GM19240 (cell line): ENCODE results near the gene SNRPA1.
A peak's percentile ranks its signal among the peaks of the same experiment; 100 is the strongest.
"Not testable (repeated sequence)": the region's sequence is repeated elsewhere in the genome, so short reads cannot be mapped to it uniquely, and the experiment has no call there.

Source experiments
- DNase-seq: peaks from one replicate; pipeline ENCODE4 v3.0.0; 2011; ENCODE audit warnings: low spot score; ENCODE audit not compliant: insufficient read length

Gene SNRPA1

DNA sequence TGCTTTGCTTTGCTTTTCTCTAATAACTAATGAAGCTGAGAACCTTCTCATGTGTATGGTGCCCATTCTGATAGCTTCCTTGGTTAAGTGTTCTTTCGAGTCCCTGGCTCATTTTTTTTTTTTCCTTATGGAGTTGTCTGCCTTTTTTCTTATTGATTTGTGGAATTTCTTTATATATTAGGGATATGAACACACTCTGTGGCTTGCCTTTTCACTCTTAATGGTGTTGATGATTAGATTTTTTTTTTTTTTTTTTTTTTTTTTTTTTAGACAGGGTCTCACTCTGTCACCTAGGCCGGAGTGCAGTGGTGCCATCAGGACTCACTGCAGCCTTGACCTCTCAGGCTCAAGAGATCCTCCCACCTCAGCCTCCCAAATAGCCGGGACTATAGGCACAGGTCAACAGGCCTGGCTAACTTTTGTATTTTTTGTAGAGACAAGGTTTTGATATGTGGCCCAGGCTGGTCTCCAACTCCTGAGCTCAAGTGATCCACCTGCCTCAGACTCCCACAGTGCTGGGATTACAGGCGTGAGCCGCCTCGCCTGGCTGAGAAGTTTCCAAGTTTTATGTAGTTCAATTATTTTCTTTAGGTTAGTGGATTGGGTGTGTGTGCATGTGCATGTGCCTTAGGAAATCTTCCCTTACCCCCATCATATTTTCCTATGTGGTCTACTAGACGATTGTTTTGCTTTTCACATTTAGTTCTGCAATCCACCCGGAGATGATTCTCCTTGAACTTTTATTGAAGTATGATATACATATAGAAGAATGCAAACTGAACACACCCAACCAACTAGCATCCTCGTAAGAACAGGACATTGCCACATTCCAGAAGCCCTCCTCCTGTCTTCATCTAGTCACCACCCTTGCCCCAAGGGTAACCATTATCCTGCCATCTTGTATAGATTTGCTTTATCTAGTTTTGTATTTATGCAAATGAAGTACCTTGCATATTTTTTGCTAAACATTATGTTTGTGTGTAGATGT lies 1.7 kb upstream of the SNRPA1 start:
- DNase-seq, result no peak

DNA sequence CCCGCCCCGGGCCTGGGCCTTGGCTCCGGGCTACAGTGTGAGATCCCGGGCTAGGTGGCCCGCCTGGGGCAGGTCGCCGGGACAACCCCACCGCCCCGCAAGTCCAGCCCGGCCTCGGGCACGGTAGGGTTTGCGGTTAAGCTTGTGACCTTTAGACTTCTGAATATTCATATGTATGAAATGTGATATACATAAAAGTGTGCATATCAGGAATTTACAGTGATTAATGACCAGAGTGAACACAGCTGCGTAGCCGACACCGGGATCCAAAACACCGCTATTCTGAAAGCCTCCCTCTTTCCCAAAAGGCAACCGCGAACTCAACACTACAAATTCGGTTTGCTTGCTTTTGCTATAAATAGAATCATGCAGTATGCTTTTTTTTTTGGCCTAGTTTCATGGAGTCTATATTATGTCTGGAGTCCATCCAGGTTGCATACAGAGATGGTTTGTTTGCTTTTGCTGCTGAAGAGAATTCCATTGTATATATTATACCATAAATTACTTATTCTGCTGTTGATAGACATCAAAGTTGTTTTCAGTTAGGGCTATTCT lies 636 bp upstream of the SNRPA1 start:
- no peak for DNase-seq

DNA sequence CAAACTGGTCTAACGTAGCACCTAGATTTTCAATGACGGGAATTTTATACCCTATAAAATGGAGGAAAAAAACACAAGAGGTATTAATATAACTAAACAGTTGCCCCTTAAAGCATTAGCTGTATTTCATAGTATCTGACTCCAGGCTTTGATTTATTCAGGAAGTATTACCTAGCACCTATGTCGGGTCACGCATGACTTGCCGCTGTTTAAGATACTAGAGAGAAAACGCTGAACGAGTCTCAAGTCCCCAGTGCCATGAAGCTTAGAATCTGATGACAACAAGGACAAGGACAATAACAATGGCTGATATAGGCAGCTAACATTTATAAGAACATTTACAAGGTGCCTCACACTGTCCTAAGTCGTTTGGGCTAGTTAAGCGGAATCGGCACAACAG lies 1.9 kb downstream of the SNRPA1 start:
- DNase-seq, result no peak

- DNase-seq, result no peak
Observed at GRCh38 chr15:101288905-101289513, 6.0 kb downstream of the SNRPA1 start.

- not testable (repeated sequence) for DNase-seq
Observed at GRCh38 chr15:101287342-101287741, 7.7 kb downstream of the SNRPA1 start.

- no peak for DNase-seq
Observed at GRCh38 chr15:101286471-101287114, 8.5 kb downstream of the SNRPA1 start.

- no peak for DNase-seq
Observed at GRCh38 chr15:101283931-101284330, 11.1 kb downstream of the SNRPA1 start.

DNA sequence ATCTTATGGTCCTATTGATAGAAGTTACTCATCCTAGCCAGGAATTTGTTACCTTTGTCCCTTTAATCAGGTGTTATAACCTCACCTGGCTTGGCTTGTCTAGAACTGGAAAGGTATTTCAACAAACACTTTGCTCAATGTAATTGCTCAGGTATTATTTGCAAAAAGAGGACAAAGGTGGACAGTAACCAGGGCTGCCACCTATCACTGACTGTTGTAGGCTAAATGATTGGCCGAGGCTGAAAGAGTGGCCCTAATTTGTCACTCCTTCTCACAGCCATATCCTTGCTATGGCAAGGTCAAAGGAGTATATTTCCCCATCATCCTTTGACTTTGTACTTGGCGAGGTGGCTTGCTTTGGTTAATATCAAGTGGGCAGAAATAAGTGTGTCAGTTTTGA lies 15.0 kb downstream of the SNRPA1 start:
- no peak for DNase-seq

GRCh38 chr15:101277943-101278564 lies 17.0 kb downstream of the SNRPA1 start:
- DNase-seq, result no peak

DNA sequence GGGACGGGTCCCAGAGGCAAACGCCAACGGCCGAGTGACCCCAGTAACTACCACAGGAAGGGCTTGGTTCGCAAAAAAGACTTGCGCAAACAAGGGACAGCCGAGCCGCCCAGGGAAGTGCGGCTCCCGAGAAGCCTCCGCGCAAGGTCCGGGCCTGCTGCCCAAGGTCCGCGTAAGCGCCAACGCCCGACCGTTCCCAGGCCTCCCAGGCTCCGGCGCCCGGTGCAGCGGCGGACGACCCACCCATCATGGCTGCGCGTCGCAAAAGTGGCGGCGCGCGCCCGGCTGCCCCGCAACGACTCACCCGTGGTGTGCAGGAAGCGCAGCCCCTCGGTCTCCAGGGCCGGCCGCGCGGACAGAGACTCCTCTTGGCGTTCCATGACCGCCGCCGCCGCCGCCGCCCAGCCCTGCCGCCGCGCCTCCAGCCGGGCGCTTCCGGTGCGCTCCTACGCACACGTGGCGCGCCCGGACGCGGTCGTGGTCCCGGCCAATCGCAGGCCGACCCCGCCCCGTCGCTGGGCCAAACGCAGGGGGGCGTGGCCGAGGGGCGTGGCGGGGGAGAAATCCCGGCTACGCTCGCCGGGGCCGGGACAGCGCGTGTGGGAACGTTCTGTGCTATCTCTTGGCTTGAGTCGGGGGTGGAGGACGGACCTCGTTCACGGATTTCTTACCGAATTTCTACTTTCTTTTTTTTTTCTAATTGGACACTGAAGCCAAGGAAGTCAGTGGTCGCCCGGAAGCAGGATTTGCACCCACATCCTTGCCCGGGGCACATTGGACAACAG lies 17.8 kb downstream of the SNRPA1 start, which contains the start of gene SELENOS:
Gene SELENOS (minus strand): TSS at position 448 of the 785 bp plus-strand sequence. CDS start 68 bp downstream, at position 380.
- DNase-seq, result peak; percentile 85

GRCh38 chr15:101276501-101277037 lies 18.5 kb downstream of the SNRPA1 start:
- DNase-seq, result no peak

- DNase-seq, result no peak
Observed at GRCh38 chr15:101275018-101275417, 20.0 kb downstream of the SNRPA1 start.

DNA sequence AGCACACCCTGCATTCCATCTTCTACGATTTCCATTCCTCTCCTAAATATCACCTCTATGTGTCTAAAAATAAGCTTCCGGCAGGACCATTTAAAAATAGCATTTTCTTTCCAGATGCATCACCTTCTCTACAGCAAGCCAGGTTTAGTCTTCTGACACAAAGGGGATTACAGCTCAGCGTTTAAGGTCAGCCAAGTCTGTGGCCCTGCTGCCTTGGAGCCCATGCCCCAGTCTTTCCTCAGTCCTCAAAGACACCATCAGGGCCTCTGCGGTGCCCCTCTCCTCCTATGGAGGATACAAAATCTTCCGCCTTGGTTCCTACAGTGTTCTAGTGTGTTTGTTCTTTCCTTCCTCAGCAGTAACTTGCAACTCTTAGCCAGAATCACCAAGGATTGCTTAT lies 21.5 kb downstream of the SNRPA1 start:
- DNase-seq, result no peak

DNA sequence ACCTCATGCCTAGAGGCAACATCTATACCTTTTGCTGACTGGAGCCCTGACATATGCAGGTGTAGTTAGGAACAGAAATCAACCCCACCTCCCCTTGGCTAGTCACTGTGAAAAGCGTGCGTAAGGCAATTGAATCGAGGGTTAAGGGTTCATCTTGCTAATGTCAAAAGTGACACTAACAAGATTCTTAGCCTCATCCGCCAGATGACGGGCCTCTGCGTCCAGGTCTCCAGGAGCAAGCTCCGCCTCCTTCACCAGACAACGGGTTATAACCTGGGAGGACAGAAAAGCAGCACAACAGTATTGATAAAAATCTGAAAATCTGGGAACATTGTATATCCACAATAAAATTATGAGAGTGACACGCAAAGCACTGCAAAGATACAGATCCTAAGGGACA lies 22.5 kb downstream of the SNRPA1 start:
- no peak for DNase-seq

- no peak for DNase-seq
Observed at GRCh38 chr15:101269479-101270223, 25.4 kb downstream of the SNRPA1 start.

DNA sequence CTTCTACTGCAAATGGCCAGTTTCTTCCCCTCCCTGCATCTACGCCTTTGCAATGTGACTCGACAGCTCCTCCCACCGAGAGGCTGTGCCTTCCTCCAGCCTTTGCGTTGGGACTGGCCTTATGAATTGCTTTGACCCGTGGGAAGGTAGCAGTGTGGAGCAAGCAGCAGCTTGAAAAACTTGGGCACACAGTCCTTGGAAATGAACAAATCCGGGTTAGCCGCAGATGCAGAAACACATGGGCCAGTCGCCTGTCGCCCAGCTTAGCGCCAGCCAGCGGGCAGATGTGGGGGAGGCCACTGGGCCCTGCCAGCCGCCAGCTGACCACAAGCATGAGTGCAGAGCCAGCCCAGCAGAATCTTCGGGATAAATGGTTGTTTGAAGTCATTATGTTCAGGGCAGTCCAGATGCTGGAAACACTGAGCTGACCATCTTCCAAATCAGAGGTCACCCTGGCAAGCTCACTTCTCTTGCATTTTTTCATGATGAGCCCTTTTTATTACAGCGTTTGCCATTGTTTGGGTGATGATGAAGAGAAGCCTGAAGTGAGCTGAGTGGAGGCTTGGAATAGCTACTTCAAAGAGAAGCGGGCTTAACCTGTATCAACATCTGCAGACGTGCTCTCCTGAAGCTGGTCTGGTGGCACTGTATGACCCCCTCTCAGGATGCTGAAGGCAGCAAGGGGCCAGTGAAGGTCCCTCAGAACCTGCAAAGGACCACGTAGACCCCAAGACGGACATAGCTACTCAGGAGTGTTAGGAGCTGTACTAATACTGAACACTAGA lies 27.5 kb downstream of the SNRPA1 start:
- DNase-seq, result no peak

DNA sequence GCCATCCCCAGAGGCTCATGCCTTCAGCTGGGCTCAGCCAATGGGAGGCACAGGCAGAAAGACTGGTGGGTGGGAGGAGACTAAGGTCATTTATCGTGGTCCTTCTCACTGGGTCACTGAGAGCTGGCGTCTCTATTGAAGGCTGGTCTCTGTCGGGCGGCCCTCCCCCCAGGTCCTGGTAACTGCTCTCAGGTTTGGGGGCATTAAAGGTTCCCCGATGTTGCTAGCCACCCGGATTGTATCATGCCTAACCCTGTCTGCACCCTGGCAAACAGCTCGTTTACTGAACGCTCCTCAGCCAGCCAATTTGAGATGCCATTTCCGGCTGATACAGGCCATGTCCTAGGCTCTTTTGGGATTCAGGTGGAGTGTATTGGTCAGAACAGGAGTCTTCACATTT lies 28.3 kb downstream of the SNRPA1 start:
- no peak for DNase-seq

- no peak for DNase-seq
Observed at GRCh38 chr15:101266034-101266433, 29.0 kb downstream of the SNRPA1 start.
